Endothelial cell (in vitro differentiated cells): ENCODE data around the gene AHDC1. TPM values are rescaled to one million over a fixed set of nuclear protein-coding genes. Genes with fewer than 3 reads are reported as not detected.

Experiments
- DNase-seq: peaks from one replicate; pipeline ENCODE4 v3.0.0; 2021; ENCODE audit warnings: low spot score
- H3K27ac Mint-ChIP-seq: one replicate; pipeline ENCODE4 v1.8.0; 2021; ENCODE audit warnings: mixed read lengths, inconsistent platforms; ENCODE audit not compliant: unreplicated experiment
- H3K27me3 Mint-ChIP-seq: one replicate; pipeline ENCODE4 v1.8.0; 2021; ENCODE audit warnings: mild to moderate bottlenecking, moderate library complexity, mixed read lengths, inconsistent platforms; ENCODE audit not compliant: unreplicated experiment
- H3K36me3 Mint-ChIP-seq: one replicate; pipeline ENCODE4 v1.8.0; 2021; ENCODE audit warnings: mild to moderate bottlenecking, low read depth, mixed read lengths, inconsistent platforms; ENCODE audit not compliant: unreplicated experiment
- H3K4me1 Mint-ChIP-seq: one replicate; pipeline ENCODE4 v1.8.0; 2021; ENCODE audit warnings: mild to moderate bottlenecking, mixed read lengths, inconsistent platforms; ENCODE audit not compliant: unreplicated experiment
- H3K4me3 Mint-ChIP-seq: one replicate; pipeline ENCODE4 v1.8.0; 2021; ENCODE audit warnings: mild to moderate bottlenecking, mixed read lengths, inconsistent platforms; ENCODE audit not compliant: unreplicated experiment
- H3K9me3 Mint-ChIP-seq: one replicate; pipeline ENCODE4 v1.8.0; 2021; ENCODE audit warnings: mixed read lengths, inconsistent platforms; ENCODE audit not compliant: unreplicated experiment
- CTCF ChIP-seq: fragments of 200-600 bp; sonication (generic); IDR thresholded peaks from one replicate; pipeline ENCODE4 v1.5.0; 2021; ENCODE audit warnings: antibody characterized with exemption; ENCODE audit not compliant: unreplicated experiment
- total RNA-seq: library from RNA; stranded (reverse); fragmentation: NEBNext Ultra II Directional; extraction: Animal tissue kit (Norgen Biotek cat#: 25700); gene quantifications from one replicate; pipeline ENCODE4 v1.2.1, GENCODE V29; 2021; ENCODE audit not compliant: unreplicated experiment

Gene AHDC1
- total RNA-seq, 1 donor from 2014 or later, result 48.0 TPM

DNA sequence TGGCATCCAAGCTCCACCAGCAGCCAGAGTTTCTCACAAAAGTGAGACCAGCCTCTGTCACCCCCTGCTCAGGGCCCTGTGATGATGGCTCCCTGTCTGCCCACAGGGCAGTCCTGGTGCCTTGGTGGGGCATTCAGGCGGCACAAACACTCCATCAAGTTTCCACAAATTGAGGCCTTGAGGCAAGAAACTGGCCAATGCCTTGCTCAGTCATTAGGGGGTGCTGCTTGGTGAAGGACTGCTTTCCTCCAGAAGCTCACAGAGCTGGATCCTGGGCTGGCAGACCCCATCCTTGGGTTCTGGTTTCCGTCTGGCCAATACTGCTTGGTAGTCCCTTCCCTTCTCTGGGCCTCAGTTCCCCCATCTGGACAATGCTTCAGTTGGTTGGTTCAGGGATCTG is 12.5 kb upstream of the AHDC1 start:
- no peak overlapping the region for H3K27ac Mint-ChIP-seq
- H3K9me3 Mint-ChIP-seq, result no peaks in the 10 kb centered on the region
- no peaks in the 10 kb centered on the region for H3K36me3 Mint-ChIP-seq
- no peak for TF ChIP-seq CTCF
- no peak for DNase-seq
- no peak overlapping the region for H3K4me3 Mint-ChIP-seq
- H3K4me1 Mint-ChIP-seq, result peaks cover 14% of the 10 kb centered on the region
- peaks cover 16% of the 10 kb centered on the region for H3K27me3 Mint-ChIP-seq

- no peak for DNase-seq
- peaks cover 19% of the 10 kb centered on the region for H3K4me1 Mint-ChIP-seq
- H3K4me3 Mint-ChIP-seq, result peak overlapping the region; percentile 79
- peaks cover 16% of the 10 kb centered on the region for H3K27me3 Mint-ChIP-seq
- H3K27ac Mint-ChIP-seq, result no peak overlapping the region
- no peaks in the 10 kb centered on the region for H3K36me3 Mint-ChIP-seq
- TF ChIP-seq CTCF, result no peak
- no peaks in the 10 kb centered on the region for H3K9me3 Mint-ChIP-seq
Measured at GRCh38 chr1:27615346-27616192, 11.6 kb upstream of the AHDC1 start.

- Mint-ChIP-seq H3K4me1 (peaks cover 19% of the 10 kb centered on the region), H3K27ac (no peak overlapping the region), H3K4me3 (peak overlapping the region; percentile 79), H3K9me3 (no peaks in the 10 kb centered on the region), H3K27me3 (peaks cover 16% of the 10 kb centered on the region), H3K36me3 (no peaks in the 10 kb centered on the region)
- peak; percentile 31 for DNase-seq
- TF ChIP-seq CTCF, result no peak
Measured at GRCh38 chr1:27614625-27615344, 10.8 kb upstream of the AHDC1 start.

DNA sequence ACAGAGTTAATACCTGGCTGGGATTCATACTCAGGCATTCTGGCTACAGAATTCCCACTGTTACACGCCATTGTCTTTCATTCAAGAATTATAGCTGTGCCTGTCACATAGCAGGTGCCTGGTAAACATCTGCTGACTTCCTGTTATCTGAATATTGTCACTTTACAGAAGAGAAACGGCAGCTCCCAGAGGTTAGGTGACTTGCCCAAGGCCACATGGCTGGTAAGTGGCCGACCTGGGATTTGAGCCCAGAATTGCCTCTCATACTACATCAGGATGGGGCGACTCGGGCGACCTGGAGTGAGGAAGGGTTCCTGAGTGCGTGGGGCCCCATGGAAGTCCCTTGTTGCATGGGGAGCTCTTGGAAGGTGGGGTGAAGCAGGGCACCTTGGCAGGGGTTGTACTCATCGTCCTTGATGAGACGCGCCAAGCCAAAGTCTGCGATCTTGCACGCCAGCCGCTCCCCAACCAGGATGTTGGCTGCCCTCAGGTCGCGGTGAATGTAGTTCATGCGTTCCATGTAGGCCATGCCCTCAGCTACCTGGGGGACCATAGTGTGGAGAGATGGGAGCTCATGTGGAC is 10.2 kb upstream of the AHDC1 start:
- Mint-ChIP-seq H3K27ac (no peak overlapping the region), H3K9me3 (no peaks in the 10 kb centered on the region), H3K36me3 (no peaks in the 10 kb centered on the region), H3K27me3 (peaks cover 16% of the 10 kb centered on the region), H3K4me3 (peak overlapping the region; percentile 74), H3K4me1 (peaks cover 19% of the 10 kb centered on the region)
- no peak for DNase-seq
- TF ChIP-seq CTCF, result no peak

GRCh38 chr1:27612718-27613117 is 8.8 kb upstream of the AHDC1 start:
- peaks cover 16% of the 10 kb centered on the region for H3K4me1 Mint-ChIP-seq
- DNase-seq, result no peak
- no peak overlapping the region for H3K27ac Mint-ChIP-seq
- no peaks in the 10 kb centered on the region for H3K9me3 Mint-ChIP-seq
- peaks cover 12% of the 10 kb centered on the region for H3K27me3 Mint-ChIP-seq
- no peak overlapping the region for H3K4me3 Mint-ChIP-seq
- no peak for TF ChIP-seq CTCF
- H3K36me3 Mint-ChIP-seq, result no peaks in the 10 kb centered on the region
